Esophagus squamous epithelium (tissue), 5 donors: Measurements from ENCODE around the gene NXN. TPM values are rescaled to one million over a fixed set of nuclear protein-coding genes. Genes with fewer than 3 reads are reported as not detected.

ENCODE experiments used
- DNase-seq: peaks from one replicate; lab custom pipeline; 2025; lab: John Stamatoyannopoulos, UW
- H3K27ac ChIP-seq, 4 donors: fragments of 200-600 bp; sonication (generic); one replicate each; pipeline ENCODE4 v1.5.1; 2016 to 2019; ENCODE audit warnings: mild to moderate bottlenecking in 1 of 4
- H3K27me3 ChIP-seq, 4 donors: fragments of 200-600 bp; sonication (generic); 1 replicate in 3 of 4; 2 replicates in 1 of 4; pipeline versions ENCODE4 v1.5.1 to v1.6.0; 2017 to 2021; ENCODE audit warnings: antibody characterized with exemption in 1 of 4
- H3K36me3 ChIP-seq, 3 donors: fragments of 200-600 bp; sonication (generic); one replicate each; pipeline ENCODE4 v1.5.1; 2016 to 2019
- H3K4me1 ChIP-seq, 3 donors: fragments of 200-600 bp; sonication (generic); one replicate each; pipeline ENCODE4 v1.5.1; 2017 to 2019
- H3K4me3 ChIP-seq, 4 donors: fragments of 200-600 bp; sonication (generic); 1 replicate in 3 of 4; 2 replicates in 1 of 4; pipeline ENCODE4 v1.5.1; 2016 to 2019; ENCODE audit warnings: mild to moderate bottlenecking in 2 of 4, moderate library complexity in 1 of 4
- H3K9me3 ChIP-seq, 3 donors: fragments of 200-600 bp; sonication (generic); one replicate each; pipeline ENCODE4 v1.5.1; 2016 to 2019
- POLR2A ChIP-seq, 4 donors: fragments of 450-650 bp; IDR thresholded peaks; one replicate each; pipeline ENCODE4 v1.6.1; 2017; ENCODE audit warnings: antibody characterized with exemption in 4 of 4, mild to moderate bottlenecking in 4 of 4, moderate library complexity in 3 of 4
- WGBS, 2 donors: methylation state at CpG; one replicate each; pipeline ENCODE4 v1.1.5; 2018; 5-methylcytosine and 5-hydroxymethylcytosine counted together
- intact Hi-C: fragments of 100-400 bp; cut with DNase I; formaldehyde crosslinking; loops from one replicate; pipeline ENCODE4 v1.15.0; 2022
- total RNA-seq, 4 donors: library from RNA; depleted of rRNA; stranded (reverse); fragments of >200 nt; gene quantifications; one replicate each; pipeline ENCODE4 v1.1.0, GENCODE V29; 2016
- TF ChIP-seq, protein P1 (sequence below), 6 experiments: fragments of 450-650 bp in 4 of 6; fragments of 200-600 bp in 2 of 6; sonication (generic) in 2 of 6; IDR thresholded peaks; one replicate each; pipeline ENCODE4 v1.5.1; 2016 to 2019; ENCODE audit warnings: antibody characterized with exemption in 6 of 6, mild to moderate bottlenecking in 4 of 6, moderate library complexity in 4 of 6
- donor health status: DM: yes; HTN: yes; CAD: no.

The NXN gene
- total RNA-seq, 4 donors from 2014 or later = 19.5 to 34.9 (median 28.7) TPM

DNA sequence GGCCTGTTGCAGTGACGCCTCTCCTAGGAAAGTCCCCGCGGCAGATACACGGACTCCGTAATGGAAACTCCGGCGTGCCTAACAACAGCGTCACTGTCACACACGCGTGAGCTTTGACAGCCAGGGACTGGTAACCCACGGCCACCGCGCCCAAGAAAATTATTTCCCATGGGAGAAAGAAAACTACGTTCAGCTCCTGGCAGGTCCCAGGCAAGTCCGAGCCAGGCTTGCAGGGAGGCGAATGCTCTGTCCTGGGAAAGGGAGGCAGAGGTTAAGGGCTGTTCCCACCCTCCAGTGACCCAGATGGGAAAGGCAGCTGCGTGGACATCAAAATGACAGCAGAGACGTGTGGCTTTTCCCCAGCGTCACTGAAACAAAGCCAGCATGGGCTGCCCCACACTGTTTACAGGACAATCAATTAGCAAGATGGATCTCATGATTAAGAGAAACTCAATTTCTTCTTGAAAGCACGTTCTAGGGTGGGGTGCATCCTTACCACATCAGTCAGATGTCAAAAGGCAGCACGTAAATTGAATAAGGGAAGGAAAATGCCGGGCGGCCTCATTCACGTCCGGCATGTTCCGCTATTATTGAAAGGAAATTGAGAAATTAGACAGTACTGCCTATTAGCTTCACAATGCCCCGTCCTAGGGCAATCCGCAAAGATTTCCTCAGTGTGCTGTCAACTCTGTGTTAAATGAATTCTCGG is 82.5 kb downstream of the NXN start:
- 25 to 59% methylated on average over 16 to 21 of the region's 29 CpGs for WGBS, 2 donors
- H3K36me3 ChIP-seq = peaks cover 0 to 6% (median 0%) of the 10 kb centered on the region in 3 donors
- H3K9me3 ChIP-seq = no peaks in the 10 kb centered on the region
- intact Hi-C loops = no loop called here
- H3K27ac ChIP-seq = peak overlapping the region; percentile 24 to 74 (median 72)
- TF ChIP-seq, protein P1, sequence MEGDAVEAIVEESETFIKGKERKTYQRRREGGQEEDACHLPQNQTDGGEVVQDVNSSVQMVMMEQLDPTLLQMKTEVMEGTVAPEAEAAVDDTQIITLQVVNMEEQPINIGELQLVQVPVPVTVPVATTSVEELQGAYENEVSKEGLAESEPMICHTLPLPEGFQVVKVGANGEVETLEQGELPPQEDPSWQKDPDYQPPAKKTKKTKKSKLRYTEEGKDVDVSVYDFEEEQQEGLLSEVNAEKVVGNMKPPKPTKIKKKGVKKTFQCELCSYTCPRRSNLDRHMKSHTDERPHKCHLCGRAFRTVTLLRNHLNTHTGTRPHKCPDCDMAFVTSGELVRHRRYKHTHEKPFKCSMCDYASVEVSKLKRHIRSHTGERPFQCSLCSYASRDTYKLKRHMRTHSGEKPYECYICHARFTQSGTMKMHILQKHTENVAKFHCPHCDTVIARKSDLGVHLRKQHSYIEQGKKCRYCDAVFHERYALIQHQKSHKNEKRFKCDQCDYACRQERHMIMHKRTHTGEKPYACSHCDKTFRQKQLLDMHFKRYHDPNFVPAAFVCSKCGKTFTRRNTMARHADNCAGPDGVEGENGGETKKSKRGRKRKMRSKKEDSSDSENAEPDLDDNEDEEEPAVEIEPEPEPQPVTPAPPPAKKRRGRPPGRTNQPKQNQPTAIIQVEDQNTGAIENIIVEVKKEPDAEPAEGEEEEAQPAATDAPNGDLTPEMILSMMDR (IDR thresholded peaks at IDR 0.05) = no peak
- no peak for TF ChIP-seq POLR2A (IDR thresholded peaks at IDR 0.05)
- peak overlapping the region in 3 of 4 donors; percentile 0 to 30 (median 11) for H3K4me3 ChIP-seq
- peaks cover 4 to 66% (median 24%) of the 10 kb centered on the region in 3 donors for H3K4me1 ChIP-seq
- no peaks in the 10 kb centered on the region for H3K27me3 ChIP-seq
- no peak for DNase-seq

DNA sequence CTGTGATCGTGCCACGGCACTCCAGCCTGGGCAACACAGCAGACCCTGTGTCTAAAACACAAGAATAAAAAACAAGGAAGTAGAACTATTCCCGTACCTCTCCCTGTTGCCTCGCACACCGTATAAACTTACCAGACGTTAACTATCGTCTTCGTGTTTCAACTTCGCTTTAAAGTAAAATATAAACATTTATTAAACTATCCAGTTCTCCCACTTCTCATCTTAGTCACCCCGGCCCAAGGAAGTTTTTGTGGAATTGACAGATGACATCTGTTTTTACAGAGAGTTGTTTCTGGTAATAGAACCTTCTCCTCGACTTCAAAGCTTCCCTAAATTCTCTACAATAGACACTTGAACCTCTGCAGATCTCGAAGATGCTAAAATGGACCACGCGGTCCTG is 83.1 kb downstream of the NXN start:
- Histone ChIP-seq H3K4me1 (peaks cover under 1 to 61% (median 24%) of the 10 kb centered on the region in 3 donors), H3K27me3 (no peaks in the 10 kb centered on the region), H3K27ac (peak overlapping the region; percentile 24 to 74 (median 72)), H3K4me3 (peak overlapping the region in 3 of 4 donors; percentile 0 to 30 (median 11)), H3K9me3 (no peaks in the 10 kb centered on the region), H3K36me3 (peaks cover 0 to 6% (median 0%) of the 10 kb centered on the region in 3 donors)
- 52 to 79% methylated on average over 14 of the region's 14 CpGs for WGBS, 2 donors
- intact Hi-C loops = no loop called here
- TF ChIP-seq, protein P1 (IDR thresholded peaks at IDR 0.05) = no peak
- no peak for TF ChIP-seq POLR2A (IDR thresholded peaks at IDR 0.05)
- no peak for DNase-seq

DNA sequence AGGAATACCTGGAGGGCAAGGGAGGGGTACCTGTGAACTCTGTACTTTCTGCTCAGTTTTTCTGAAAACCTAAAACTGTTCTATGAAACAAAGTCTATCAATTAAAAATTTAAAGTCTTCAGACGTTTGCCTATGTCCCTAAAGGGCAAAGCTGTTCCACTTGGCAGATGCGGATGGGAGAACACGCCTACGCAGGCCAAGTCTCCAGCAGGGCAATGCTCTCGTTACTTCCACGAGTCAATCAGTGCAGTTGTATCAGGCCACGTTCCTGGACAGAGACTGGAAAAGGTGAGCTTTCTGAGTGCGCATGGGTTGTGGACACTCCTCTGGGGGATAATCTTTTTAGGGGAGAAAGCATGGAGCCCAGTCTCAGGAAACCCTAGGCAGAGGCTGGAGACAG is 86.6 kb downstream of the NXN start:
- Histone ChIP-seq H3K27me3 (no peaks in the 10 kb centered on the region), H3K4me3 (no peak overlapping the region), H3K9me3 (no peaks in the 10 kb centered on the region), H3K27ac (peak overlapping the region in 2 of 4 donors; percentile 7 to 16), H3K36me3 (peaks cover 0 to 6% (median 0%) of the 10 kb centered on the region in 3 donors), H3K4me1 (peaks cover 0 to 45% (median 14%) of the 10 kb centered on the region in 3 donors)
- WGBS, 2 donors = 42 to 56% methylated on average over 8 of the region's 8 CpGs
- DNase-seq = no peak
- TF ChIP-seq, protein P1 (IDR thresholded peaks at IDR 0.05) = no peak
- no peak for TF ChIP-seq POLR2A (IDR thresholded peaks at IDR 0.05)
- intact Hi-C loops = no loop called here

DNA sequence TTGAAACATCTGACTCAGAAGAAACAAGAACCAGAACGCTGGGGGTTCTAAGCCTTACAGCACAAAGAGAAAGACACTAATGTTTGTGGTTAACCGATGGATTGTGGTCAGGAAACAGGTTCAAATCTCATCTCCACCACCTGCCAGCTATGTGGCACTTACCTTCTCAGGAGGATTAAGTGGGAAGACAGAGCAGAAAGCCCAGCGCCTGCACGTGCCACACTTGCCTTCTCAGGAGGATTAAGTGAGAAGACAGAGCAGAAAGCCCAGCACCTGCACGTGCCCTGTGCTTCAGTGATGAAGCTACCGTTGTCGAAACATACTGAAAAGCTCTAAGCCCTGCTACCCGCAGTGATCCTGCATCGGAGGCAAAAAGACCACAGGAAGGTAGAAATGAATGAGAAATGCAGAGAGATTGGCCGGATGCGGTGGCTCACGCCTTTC is 90.6 kb downstream of the NXN start:
- H3K27me3 ChIP-seq = no peaks in the 10 kb centered on the region
- no peaks in the 10 kb centered on the region for H3K9me3 ChIP-seq
- H3K4me1 ChIP-seq = peaks cover 0 to 56% (median 15%) of the 10 kb centered on the region in 3 donors
- H3K27ac ChIP-seq = peak overlapping the region in 1 of 4 donors; percentile 3
- intact Hi-C loops = no loop called here
- H3K36me3 ChIP-seq = no peaks in the 10 kb centered on the region
- no peak for DNase-seq
- 64 to 66% methylated on average over 9 to 12 of the region's 12 CpGs for WGBS, 2 donors
- H3K4me3 ChIP-seq = no peak overlapping the region
- TF ChIP-seq POLR2A (IDR thresholded peaks at IDR 0.05) = no peak
- TF ChIP-seq, protein P1 (IDR thresholded peaks at IDR 0.05) = no peak

DNA sequence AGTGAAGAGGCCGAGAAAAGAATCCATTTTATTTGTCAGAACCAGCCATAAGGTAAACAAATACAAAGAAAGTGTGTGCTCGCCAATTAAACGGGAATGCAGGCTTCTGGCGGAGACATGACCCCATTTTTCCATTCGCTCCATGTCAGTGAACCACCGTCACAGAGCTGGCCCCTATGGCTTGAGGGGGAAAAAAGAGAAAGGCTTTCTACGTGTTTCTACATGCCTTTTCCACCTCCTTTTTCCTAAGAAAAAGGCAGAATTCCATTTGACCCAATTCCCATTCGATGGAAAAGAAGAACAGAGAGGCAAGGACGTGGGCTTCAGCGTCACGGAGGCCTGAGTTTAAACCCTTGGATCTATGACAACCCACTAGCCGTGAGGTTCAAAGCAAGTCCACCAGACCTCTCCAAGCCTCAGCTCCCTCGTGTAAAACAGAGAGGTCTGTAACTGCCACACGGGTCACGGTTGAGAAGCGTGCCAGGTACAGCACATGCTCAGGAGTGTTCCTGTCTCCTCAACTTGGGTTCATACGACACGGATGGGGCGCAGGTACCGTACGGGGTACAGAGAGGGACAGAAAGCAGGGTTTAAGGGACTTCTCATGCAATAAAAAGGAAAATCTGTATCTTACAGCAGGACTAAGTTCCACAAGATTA is 91.9 kb downstream of the NXN start:
- no peak for TF ChIP-seq POLR2A (IDR thresholded peaks at IDR 0.05)
- TF ChIP-seq, protein P1 (IDR thresholded peaks at IDR 0.05) = no peak
- intact Hi-C loops = no loop called here
- Histone ChIP-seq H3K27me3 (no peaks in the 10 kb centered on the region), H3K4me1 (peaks cover 11 to 62% (median 26%) of the 10 kb centered on the region in 3 donors), H3K36me3 (no peaks in the 10 kb centered on the region), H3K27ac (peak overlapping the region; percentile 58 to 80 (median 74)), H3K4me3 (no peak overlapping the region), H3K9me3 (no peaks in the 10 kb centered on the region)
- 34 to 39% methylated on average over 21 of the region's 21 CpGs for WGBS, 2 donors
- no peak for DNase-seq
